HepG2 (cell line): Measurements from ENCODE around the gene RAP1A. TPM values are rescaled to one million over a fixed set of nuclear protein-coding genes. Genes with fewer than 3 reads are reported as not detected.
A peak's percentile ranks its signal among the peaks of the same experiment; 100 is the strongest.

Experiments used
- ARHGAP35 ChIP-seq: sonication (generic); formaldehyde crosslinking; IDR thresholded peaks from 2 replicates; pipeline ENCODE4 v1.9.0; 2022; ENCODE audit warnings: mild to moderate bottlenecking, inconsistent platforms, moderate library complexity, missing genetic modification reagents, borderline replicate concordance
- BHLHE40 ChIP-seq: IDR thresholded peaks from 2 replicates; pipeline ENCODE4 v1.6.1; 2011; ENCODE audit warnings: low read length, improper control_type of control experiment
- DMAP1 ChIP-seq: IDR thresholded peaks from 2 replicates; pipeline ENCODE4 v1.6.1; 2016
- EED ChIP-seq: sonication (generic); formaldehyde crosslinking; IDR thresholded peaks from 2 replicates; pipeline ENCODE4 v1.5.0; 2020; ENCODE audit warnings: mild to moderate bottlenecking, missing genetic modification reagents
- GATAD2A ChIP-seq: IDR thresholded peaks from 2 replicates; pipeline ENCODE4 v1.6.1; 2016
- IKZF1 ChIP-seq: fragments of 450-650 bp; IDR thresholded peaks from 2 replicates; pipeline ENCODE4 v1.7.1; 2016
- KLF6 ChIP-seq: IDR thresholded peaks from 2 replicates; pipeline ENCODE4 v1.8.0; 2016; ENCODE audit warnings: missing biosample characterization, missing genetic modification reagents
- MAF1 ChIP-seq: sonication (generic); formaldehyde crosslinking; IDR thresholded peaks from 2 replicates; pipeline ENCODE4 v1.5.0; 2020; ENCODE audit warnings: missing genetic modification reagents, borderline replicate concordance
- MLLT10 ChIP-seq: sonication (generic); formaldehyde crosslinking; IDR thresholded peaks from 2 replicates; pipeline ENCODE4 v1.4.0; 2020; ENCODE audit warnings: missing genetic modification reagents
- PAWR ChIP-seq: sonication (generic); formaldehyde crosslinking; IDR thresholded peaks from 2 replicates; pipeline ENCODE4 v1.4.0; 2020; ENCODE audit warnings: missing genetic modification reagents, mild to moderate bottlenecking, borderline replicate concordance
- PLRG1 ChIP-seq: fragments of 450-650 bp; conservative IDR thresholded peaks from 2 replicates; pipeline ENCODE4 v1.6.1; 2016
- PRMT3 ChIP-seq: sonication (generic); formaldehyde crosslinking; IDR thresholded peaks from 2 replicates; pipeline ENCODE4 v1.8.1; 2022; ENCODE audit warnings: low read depth, mild to moderate bottlenecking, moderate library complexity, missing genetic modification reagents, borderline replicate concordance
- RBFOX2 ChIP-seq: fragments of 200-400 bp; formaldehyde crosslinking; IDR thresholded peaks from 2 replicates; pipeline ENCODE4 v1.6.1; 2017; ENCODE audit warnings: low read depth, mild to moderate bottlenecking, low read length
- RXRA ChIP-seq: sonication (generic); formaldehyde crosslinking; IDR thresholded peaks from 2 replicates; pipeline ENCODE4 v1.5.1; 2020; ENCODE audit warnings: missing genetic modification reagents
- SMAD3 ChIP-seq: sonication (generic); formaldehyde crosslinking; IDR thresholded peaks from 2 replicates; pipeline ENCODE4 v1.4.0; 2020; ENCODE audit warnings: missing genetic modification reagents
- SPEN ChIP-seq: sonication (generic); formaldehyde crosslinking; IDR thresholded peaks from 2 replicates; pipeline ENCODE4 v1.5.1; 2020; ENCODE audit warnings: low read depth, mild to moderate bottlenecking, missing genetic modification reagents
- TARDBP ChIP-seq: sonication (generic); formaldehyde crosslinking; IDR thresholded peaks from 2 replicates; pipeline ENCODE4 v1.8.0; 2022; ENCODE audit warnings: mild to moderate bottlenecking, missing genetic modification reagents
- TCF7L2 ChIP-seq: IDR thresholded peaks from 2 replicates; pipeline ENCODE4 v1.6.1; 2011; ENCODE audit warnings: mild to moderate bottlenecking, low read depth, low read length, moderate library complexity
- U2AF1 ChIP-seq: fragments of 200-400 bp; formaldehyde crosslinking; optimal IDR thresholded peaks from 2 replicates; pipeline ENCODE3; 2017; ENCODE audit warnings: mild to moderate bottlenecking, low read depth, low read length
- WIZ ChIP-seq: sonication (generic); formaldehyde crosslinking; IDR thresholded peaks from 2 replicates; pipeline ENCODE4 v1.5.1; 2020; ENCODE audit warnings: mild to moderate bottlenecking, missing genetic modification reagents
- YEATS4 ChIP-seq: sonication (generic); formaldehyde crosslinking; IDR thresholded peaks from 2 replicates; pipeline ENCODE4 v1.4.0; 2020; ENCODE audit warnings: missing genetic modification reagents, borderline replicate concordance
- ZFP1 ChIP-seq: IDR thresholded peaks from 2 replicates; pipeline ENCODE4 v1.6.1; 2016
- ZMYM2 ChIP-seq: sonication (generic); formaldehyde crosslinking; IDR thresholded peaks from 2 replicates; pipeline ENCODE4 v1.8.0; 2022; ENCODE audit warnings: mild to moderate bottlenecking, missing genetic modification reagents
- ZMYM4 ChIP-seq: sonication (generic); formaldehyde crosslinking; IDR thresholded peaks from 2 replicates; pipeline ENCODE4 v1.8.1; 2023; ENCODE audit warnings: mild to moderate bottlenecking, missing genetic modification reagents
- ZNF160 ChIP-seq: sonication (generic); formaldehyde crosslinking; IDR thresholded peaks from 2 replicates; pipeline ENCODE4 v1.8.0; 2022; ENCODE audit warnings: mild to moderate bottlenecking, inconsistent platforms, missing genetic modification reagents
- ZNF256 ChIP-seq: sonication (generic); formaldehyde crosslinking; conservative IDR thresholded peaks from 2 replicates; pipeline ENCODE4 v1.4.0; 2020; ENCODE audit warnings: missing genetic modification reagents
- ZNF326 ChIP-seq: sonication (generic); formaldehyde crosslinking; IDR thresholded peaks from 2 replicates; pipeline ENCODE4 v1.4.0; 2020; ENCODE audit warnings: missing genetic modification reagents, borderline replicate concordance
- ZNF430 ChIP-seq: sonication (generic); formaldehyde crosslinking; IDR thresholded peaks from 2 replicates; pipeline ENCODE4 v1.9.0; 2021; ENCODE audit warnings: mild to moderate bottlenecking, missing genetic modification reagents
- ZNF616 ChIP-seq: sonication (generic); formaldehyde crosslinking; IDR thresholded peaks from 2 replicates; pipeline ENCODE4 v1.5.0; 2020; ENCODE audit warnings: low read depth, mild to moderate bottlenecking, missing genetic modification reagents
- ZSCAN21 ChIP-seq: sonication (generic); formaldehyde crosslinking; IDR thresholded peaks from 2 replicates; pipeline ENCODE4 v1.8.0; 2022; ENCODE audit warnings: mild to moderate bottlenecking, missing genetic modification reagents, moderate library complexity, borderline replicate concordance
- polyA plus RNA-seq, 8 experiments: library from polyadenylated mRNA; depleted of rRNA in 3 of 8; stranded (reverse) in 7 of 8; unstranded in 1 of 8; fragments of >200 nt; fragmentation: Illumina TruSeq in 4 of 8; extraction: Trizol in 4 of 8; gene quantifications; 2 replicates each; pipeline versions ENCODE4 v1.2.1 to v1.2.3, GENCODE V29; 2011 to 2016; ENCODE audit warnings: low read depth in 4 of 8, missing spikeins in 1 of 8, mixed read lengths in 1 of 8; ENCODE audit not compliant: insufficient read depth in 1 of 8
- total RNA-seq, 5 experiments: library from RNA; depleted of rRNA; stranded (reverse); fragments of >200 nt; fragmentation: Illumina TruSeq; extraction: Trizol; gene quantifications; 2 replicates each; pipeline ENCODE4 v1.2.3, GENCODE V29; 2016; ENCODE audit warnings: low read depth in 1 of 5
- TF ChIP-seq, protein P1 (sequence below): sonication (generic); formaldehyde crosslinking; IDR thresholded peaks from 2 replicates; pipeline ENCODE4 v1.5.0; 2020; ENCODE audit warnings: missing genetic modification reagents
- TF ChIP-seq, protein P2 (sequence below): sonication (generic); formaldehyde crosslinking; IDR thresholded peaks from 2 replicates; pipeline ENCODE4 v1.5.0; 2020; ENCODE audit warnings: missing genetic modification reagents, mild to moderate bottlenecking, borderline replicate concordance

RAP1A gene
- total and polyA plus RNA-seq, 2 of the 13 experiments (the other 11 are each of a cell fraction or from before 2014, with no cell fraction given): 19.0 to 20.7 TPM

DNA sequence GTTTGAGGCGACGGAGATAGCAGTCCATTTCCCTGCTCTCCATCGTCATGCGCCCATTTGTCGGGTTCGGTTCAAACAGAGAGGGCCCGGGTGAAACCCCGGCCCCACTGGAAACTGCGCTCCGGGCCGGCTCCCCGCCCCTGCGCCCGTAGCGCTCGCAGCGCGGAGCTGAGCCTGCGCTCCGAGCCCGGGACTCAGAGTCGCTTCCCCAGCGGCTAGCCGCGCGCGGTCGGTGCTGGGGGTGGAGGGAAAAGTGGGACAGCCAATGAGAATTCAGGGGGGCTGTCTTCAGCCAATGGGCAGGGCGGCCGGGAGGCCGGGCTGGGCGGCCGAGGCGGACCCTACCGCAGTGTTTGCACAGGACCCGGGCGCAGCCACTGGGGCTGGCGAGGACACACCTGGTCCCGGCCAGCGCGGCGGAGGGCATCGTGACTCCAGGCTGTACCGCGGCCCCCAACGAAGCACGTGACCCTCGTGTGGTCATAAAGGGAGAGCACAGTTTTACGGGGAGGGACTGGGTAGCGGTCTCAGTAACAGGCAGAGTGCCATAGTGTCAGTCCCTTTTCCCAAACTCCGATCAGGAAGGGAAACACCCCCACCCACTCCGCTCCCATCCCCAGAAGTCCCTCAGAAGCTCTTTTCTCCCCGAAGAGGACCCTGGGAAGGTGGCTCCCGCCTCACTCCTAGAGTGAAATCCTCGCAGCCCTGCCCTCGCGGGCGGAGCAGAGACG is 119.8 kb downstream of the RAP1A start, which contains the start of gene INKA2 (continued):
- peak; percentile 78; the same call in 1 of the 2 replicates for TF ChIP-seq SPEN (CRISPR knock-in tag)
- no peak for TF ChIP-seq ZFP1
- TF ChIP-seq TCF7L2: no peak
- no peak for TF ChIP-seq ZNF160
- TF ChIP-seq ZNF256 (CRISPR knock-in tag): peak; percentile 50; the same call in 1 of the 2 replicates
- peak; percentile 73 for TF ChIP-seq RBFOX2
- no peak for TF ChIP-seq ZNF326 (CRISPR knock-in tag)
- peak; percentile 55; the same call in 1 of the 2 replicates for TF ChIP-seq RXRA (CRISPR knock-in tag)
- no peak for TF ChIP-seq PAWR
- TF ChIP-seq, protein P1, sequence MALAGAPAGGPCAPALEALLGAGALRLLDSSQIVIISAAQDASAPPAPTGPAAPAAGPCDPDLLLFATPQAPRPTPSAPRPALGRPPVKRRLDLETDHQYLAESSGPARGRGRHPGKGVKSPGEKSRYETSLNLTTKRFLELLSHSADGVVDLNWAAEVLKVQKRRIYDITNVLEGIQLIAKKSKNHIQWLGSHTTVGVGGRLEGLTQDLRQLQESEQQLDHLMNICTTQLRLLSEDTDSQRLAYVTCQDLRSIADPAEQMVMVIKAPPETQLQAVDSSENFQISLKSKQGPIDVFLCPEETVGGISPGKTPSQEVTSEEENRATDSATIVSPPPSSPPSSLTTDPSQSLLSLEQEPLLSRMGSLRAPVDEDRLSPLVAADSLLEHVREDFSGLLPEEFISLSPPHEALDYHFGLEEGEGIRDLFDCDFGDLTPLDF (CRISPR knock-in tag): peak; percentile 83
- peak; percentile 40; the same call in 1 of the 2 replicates for TF ChIP-seq ARHGAP35
- TF ChIP-seq PLRG1: no peak
- TF ChIP-seq WIZ (CRISPR knock-in tag): 0 out of 2 replicates have a peak, but pooled peaks have one; percentile 59
- TF ChIP-seq DMAP1 (CRISPR knock-in tag): no peak; the same call in 1 of the 2 replicates
- peak; percentile 83 for TF ChIP-seq ZSCAN21 (CRISPR knock-in tag)
- TF ChIP-seq U2AF1: no peak
- TF ChIP-seq ZMYM2 (CRISPR knock-in tag): peak; percentile 46; the same call in 1 of the 2 replicates
- TF ChIP-seq ZNF616 (CRISPR knock-in tag): peak; percentile 87
- TF ChIP-seq TARDBP (CRISPR knock-in tag): 0 out of 2 replicates have a peak, but pooled peaks have one; percentile 37
- no peak for TF ChIP-seq MLLT10 (CRISPR knock-in tag)
- TF ChIP-seq IKZF1: no peak
- peak; percentile 86; the same call in 1 of the 2 replicates for TF ChIP-seq MAF1
- TF ChIP-seq, protein P2, sequence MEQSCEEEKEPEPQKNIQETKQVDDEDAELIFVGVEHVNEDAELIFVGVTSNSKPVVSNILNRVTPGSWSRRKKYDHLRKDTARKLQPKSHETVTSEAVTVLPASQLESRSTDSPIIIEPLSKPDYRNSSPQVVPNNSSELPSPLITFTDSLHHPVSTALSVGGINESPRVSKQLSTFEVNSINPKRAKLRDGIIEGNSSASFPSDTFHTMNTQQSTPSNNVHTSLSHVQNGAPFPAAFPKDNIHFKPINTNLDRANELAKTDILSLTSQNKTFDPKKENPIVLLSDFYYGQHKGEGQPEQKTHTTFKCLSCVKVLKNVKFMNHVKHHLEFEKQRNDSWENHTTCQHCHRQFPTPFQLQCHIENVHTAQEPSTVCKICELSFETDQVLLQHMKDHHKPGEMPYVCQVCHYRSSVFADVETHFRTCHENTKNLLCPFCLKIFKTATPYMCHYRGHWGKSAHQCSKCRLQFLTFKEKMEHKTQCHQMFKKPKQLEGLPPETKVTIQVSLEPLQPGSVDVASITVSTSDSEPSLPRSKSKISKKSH (CRISPR knock-in tag): peak; percentile 72; the same call in 1 of the 2 replicates
- TF ChIP-seq SMAD3: peak; percentile 66; the same call in 1 of the 2 replicates
- TF ChIP-seq ZNF430 (CRISPR knock-in tag): peak; percentile 96
- TF ChIP-seq EED (CRISPR knock-in tag): peak; percentile 46; the same call in 1 of the 2 replicates
- TF ChIP-seq PRMT3: no peak
- TF ChIP-seq ZMYM4 (CRISPR knock-in tag): peak; percentile 28
- no peak for TF ChIP-seq GATAD2A (CRISPR knock-in tag)
- peak; percentile 65; the same call in 1 of the 2 replicates for TF ChIP-seq KLF6 (CRISPR knock-in tag)
- peak; percentile 57; the same call in 1 of the 2 replicates for TF ChIP-seq YEATS4 (CRISPR knock-in tag)
- peak; percentile 89 for TF ChIP-seq BHLHE40
